ENCODE measurements around the gene TAP2. TPM values are rescaled to one million over a fixed set of nuclear protein-coding genes. Genes with fewer than 3 reads are reported as not detected.

The TAP2 gene
- total and polyA plus RNA-seq, 2 of the 13 experiments (the other 11 are each of a cell fraction or from before 2014, with no cell fraction given), result 10.3 to 17.6 TPM

DNA sequence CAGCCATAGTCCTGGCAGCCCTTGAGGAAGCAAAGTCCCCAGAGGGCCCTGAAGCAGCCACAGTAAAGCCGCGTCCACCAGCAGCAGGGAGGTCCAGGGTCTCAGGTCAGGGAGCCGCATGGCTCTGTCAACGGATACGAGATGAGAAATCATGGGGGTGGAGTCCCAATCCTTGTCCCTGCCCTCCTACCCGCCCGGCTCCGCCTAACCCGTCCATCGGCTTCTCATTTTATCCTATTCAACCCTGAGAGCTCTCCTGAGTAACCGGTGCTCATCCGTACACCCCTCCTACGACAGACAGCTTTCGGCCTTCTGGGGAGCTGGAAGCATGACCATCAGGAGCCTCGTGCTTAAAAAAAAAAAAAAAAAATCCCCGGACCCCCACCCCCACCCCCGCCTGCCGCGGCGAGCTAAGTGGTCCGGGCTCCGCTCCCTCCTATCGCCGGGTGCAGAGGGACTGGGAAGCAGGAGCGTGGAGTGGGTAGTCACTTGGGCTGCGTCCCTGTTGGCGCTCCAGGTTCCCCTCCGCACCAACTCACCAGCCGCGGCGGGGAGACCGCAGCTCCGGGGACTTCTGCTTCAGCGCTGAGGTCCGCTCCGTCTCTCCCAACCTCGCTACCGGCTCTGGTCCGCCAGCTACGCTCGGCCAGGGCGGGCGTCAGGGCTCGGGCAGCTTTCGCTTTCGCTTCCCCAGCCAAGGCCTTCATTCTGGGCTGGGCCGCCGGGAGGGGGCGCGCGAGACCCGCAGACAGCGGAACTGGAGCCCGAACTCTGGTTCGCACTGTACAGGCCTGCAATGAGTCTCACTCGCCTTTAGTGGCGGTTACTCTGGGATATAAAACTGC, at the start of gene TAP2 (continued):
- TF ChIP-seq ZNF841 (CRISPR knock-in tag; IDR thresholded peaks at IDR 0.05; ENCODE audit: borderline replicate concordance) (no peak), ZNF264 (CRISPR knock-in tag; IDR thresholded peaks at IDR 0.05) (no peak; the same call in 1 of the 2 replicates), ZNF749 (CRISPR knock-in tag; IDR thresholded peaks at IDR 0.05; ENCODE audit: borderline replicate concordance) (no peak), FOXO1 (CRISPR knock-in tag; IDR thresholded peaks at IDR 0.05) (peak; percentile 50; the same call in 1 of the 2 replicates), RFX1 (IDR thresholded peaks at IDR 0.05) (no peak), RAD51 (IDR thresholded peaks at IDR 0.05; ENCODE audit: borderline replicate concordance) (no peak), ZFP36L2 (CRISPR knock-in tag; IDR thresholded peaks at IDR 0.05) (no peak), CREB1 (IDR thresholded peaks at IDR 0.05) (no peak), CREB1 (CRISPR knock-in tag; IDR thresholded peaks at IDR 0.05) (no peak), ZNF543 (CRISPR knock-in tag; IDR thresholded peaks at IDR 0.05) (peak; percentile 77), DMAP1 (CRISPR knock-in tag; IDR thresholded peaks at IDR 0.05) (0 out of 2 replicates have a peak, but pooled peaks have one; percentile 44)
- TF ChIP-seq, protein P1, sequence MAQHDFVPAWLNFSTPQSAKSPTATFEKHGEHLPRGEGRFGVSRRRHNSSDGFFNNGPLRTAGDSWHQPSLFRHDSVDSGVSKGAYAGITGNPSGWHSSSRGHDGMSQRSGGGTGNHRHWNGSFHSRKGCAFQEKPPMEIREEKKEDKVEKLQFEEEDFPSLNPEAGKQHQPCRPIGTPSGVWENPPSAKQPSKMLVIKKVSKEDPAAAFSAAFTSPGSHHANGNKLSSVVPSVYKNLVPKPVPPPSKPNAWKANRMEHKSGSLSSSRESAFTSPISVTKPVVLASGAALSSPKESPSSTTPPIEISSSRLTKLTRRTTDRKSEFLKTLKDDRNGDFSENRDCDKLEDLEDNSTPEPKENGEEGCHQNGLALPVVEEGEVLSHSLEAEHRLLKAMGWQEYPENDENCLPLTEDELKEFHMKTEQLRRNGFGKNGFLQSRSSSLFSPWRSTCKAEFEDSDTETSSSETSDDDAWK (CRISPR knock-in tag; IDR thresholded peaks at IDR 0.05), result no peak
- TF ChIP-seq, protein P2, sequence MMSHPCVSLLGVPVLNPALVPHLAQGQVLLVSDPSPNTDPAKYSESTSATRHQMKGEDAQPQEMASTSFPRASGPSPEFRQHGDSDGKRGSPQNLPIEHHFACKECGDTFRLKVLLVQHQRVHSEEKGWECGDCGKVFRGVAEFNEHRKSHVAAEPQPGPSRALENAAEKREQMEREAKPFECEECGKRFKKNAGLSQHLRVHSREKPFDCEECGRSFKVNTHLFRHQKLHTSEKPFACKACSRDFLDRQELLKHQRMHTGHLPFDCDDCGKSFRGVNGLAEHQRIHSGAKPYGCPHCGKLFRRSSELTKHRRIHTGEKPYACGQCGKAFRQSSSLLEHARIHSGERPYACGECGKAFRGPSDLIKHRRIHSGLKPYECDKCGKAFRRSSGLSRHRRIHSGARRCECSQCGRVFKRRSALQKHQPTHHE (CRISPR knock-in tag; IDR thresholded peaks at IDR 0.05; ENCODE audit: borderline replicate concordance), result peak; percentile 83; the same call in 1 of the 2 replicates
- TF ChIP-seq, protein P3, sequence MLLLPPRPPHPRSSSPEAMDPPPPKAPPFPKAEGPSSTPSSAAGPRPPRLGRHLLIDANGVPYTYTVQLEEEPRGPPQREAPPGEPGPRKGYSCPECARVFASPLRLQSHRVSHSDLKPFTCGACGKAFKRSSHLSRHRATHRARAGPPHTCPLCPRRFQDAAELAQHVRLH (CRISPR knock-in tag; IDR thresholded peaks at IDR 0.05; ENCODE audit: borderline replicate concordance, low read depth), result peak; percentile 72; the same call in 1 of the 2 replicates
- TF ChIP-seq, protein P4, sequence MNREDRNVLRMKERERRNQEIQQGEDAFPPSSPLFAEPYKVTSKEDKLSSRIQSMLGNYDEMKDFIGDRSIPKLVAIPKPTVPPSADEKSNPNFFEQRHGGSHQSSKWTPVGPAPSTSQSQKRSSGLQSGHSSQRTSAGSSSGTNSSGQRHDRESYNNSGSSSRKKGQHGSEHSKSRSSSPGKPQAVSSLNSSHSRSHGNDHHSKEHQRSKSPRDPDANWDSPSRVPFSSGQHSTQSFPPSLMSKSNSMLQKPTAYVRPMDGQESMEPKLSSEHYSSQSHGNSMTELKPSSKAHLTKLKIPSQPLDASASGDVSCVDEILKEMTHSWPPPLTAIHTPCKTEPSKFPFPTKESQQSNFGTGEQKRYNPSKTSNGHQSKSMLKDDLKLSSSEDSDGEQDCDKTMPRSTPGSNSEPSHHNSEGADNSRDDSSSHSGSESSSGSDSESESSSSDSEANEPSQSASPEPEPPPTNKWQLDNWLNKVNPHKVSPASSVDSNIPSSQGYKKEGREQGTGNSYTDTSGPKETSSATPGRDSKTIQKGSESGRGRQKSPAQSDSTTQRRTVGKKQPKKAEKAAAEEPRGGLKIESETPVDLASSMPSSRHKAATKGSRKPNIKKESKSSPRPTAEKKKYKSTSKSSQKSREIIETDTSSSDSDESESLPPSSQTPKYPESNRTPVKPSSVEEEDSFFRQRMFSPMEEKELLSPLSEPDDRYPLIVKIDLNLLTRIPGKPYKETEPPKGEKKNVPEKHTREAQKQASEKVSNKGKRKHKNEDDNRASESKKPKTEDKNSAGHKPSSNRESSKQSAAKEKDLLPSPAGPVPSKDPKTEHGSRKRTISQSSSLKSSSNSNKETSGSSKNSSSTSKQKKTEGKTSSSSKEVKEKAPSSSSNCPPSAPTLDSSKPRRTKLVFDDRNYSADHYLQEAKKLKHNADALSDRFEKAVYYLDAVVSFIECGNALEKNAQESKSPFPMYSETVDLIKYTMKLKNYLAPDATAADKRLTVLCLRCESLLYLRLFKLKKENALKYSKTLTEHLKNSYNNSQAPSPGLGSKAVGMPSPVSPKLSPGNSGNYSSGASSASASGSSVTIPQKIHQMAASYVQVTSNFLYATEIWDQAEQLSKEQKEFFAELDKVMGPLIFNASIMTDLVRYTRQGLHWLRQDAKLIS (CRISPR knock-in tag; IDR thresholded peaks at IDR 0.05), result no peak
- TF ChIP-seq, protein P5, sequence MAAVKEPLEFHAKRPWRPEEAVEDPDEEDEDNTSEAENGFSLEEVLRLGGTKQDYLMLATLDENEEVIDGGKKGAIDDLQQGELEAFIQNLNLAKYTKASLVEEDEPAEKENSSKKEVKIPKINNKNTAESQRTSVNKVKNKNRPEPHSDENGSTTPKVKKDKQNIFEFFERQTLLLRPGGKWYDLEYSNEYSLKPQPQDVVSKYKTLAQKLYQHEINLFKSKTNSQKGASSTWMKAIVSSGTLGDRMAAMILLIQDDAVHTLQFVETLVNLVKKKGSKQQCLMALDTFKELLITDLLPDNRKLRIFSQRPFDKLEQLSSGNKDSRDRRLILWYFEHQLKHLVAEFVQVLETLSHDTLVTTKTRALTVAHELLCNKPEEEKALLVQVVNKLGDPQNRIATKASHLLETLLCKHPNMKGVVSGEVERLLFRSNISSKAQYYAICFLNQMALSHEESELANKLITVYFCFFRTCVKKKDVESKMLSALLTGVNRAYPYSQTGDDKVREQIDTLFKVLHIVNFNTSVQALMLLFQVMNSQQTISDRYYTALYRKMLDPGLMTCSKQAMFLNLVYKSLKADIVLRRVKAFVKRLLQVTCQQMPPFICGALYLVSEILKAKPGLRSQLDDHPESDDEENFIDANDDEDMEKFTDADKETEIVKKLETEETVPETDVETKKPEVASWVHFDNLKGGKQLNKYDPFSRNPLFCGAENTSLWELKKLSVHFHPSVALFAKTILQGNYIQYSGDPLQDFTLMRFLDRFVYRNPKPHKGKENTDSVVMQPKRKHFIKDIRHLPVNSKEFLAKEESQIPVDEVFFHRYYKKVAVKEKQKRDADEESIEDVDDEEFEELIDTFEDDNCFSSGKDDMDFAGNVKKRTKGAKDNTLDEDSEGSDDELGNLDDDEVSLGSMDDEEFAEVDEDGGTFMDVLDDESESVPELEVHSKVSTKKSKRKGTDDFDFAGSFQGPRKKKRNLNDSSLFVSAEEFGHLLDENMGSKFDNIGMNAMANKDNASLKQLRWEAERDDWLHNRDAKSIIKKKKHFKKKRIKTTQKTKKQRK (IDR thresholded peaks at IDR 0.05; ENCODE audit: low read length), result no peak
- TF ChIP-seq, protein P6, sequence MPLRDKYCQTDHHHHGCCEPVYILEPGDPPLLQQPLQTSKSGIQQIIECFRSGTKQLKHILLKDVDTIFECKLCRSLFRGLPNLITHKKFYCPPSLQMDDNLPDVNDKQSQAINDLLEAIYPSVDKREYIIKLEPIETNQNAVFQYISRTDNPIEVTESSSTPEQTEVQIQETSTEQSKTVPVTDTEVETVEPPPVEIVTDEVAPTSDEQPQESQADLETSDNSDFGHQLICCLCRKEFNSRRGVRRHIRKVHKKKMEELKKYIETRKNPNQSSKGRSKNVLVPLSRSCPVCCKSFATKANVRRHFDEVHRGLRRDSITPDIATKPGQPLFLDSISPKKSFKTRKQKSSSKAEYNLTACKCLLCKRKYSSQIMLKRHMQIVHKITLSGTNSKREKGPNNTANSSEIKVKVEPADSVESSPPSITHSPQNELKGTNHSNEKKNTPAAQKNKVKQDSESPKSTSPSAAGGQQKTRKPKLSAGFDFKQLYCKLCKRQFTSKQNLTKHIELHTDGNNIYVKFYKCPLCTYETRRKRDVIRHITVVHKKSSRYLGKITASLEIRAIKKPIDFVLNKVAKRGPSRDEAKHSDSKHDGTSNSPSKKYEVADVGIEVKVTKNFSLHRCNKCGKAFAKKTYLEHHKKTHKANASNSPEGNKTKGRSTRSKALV (CRISPR knock-in tag; IDR thresholded peaks at IDR 0.05), result peak; percentile 94
